WERI-Rb-1 (cell line): ENCODE measurements around the gene AMBRA1.

ENCODE experiments used
- DNase-seq: peaks from one replicate; pipeline ENCODE4 v3.0.0-alpha.2; 2020
- H3K27ac ChIP-seq: fragments of 250-450 bp; sonication (Bioruptor Pico); 2 replicates; pipeline ENCODE4 v1.5.1; 2020; ENCODE audit warnings: mild to moderate bottlenecking, moderate library complexity
- H3K27me3 ChIP-seq: fragments of 250-450 bp; sonication (Bioruptor Pico); 2 replicates; pipeline ENCODE4 v1.5.1; 2021; ENCODE audit warnings: mild to moderate bottlenecking, low read depth, moderate library complexity; ENCODE audit not compliant: insufficient read depth, severe bottlenecking
- H3K36me3 ChIP-seq: fragments of 250-450 bp; sonication (Bioruptor Pico); 2 replicates; pipeline ENCODE4 v1.5.1; 2020; ENCODE audit warnings: mild to moderate bottlenecking, moderate library complexity
- H3K4me3 ChIP-seq: 2 replicates; pipeline ENCODE4 v1.5.1; 2011; ENCODE audit warnings: low read depth, mild to moderate bottlenecking, control low read depth, low read length
- H3K9me3 ChIP-seq: fragments of 250-450 bp; sonication (Bioruptor Pico); 2 replicates; pipeline ENCODE4 v1.5.1; 2021; ENCODE audit warnings: mild to moderate bottlenecking, moderate library complexity; ENCODE audit not compliant: severe bottlenecking
- CTCF ChIP-seq: IDR thresholded peaks from 2 replicates; pipeline ENCODE4 v1.5.1; 2011; ENCODE audit warnings: low read depth, mild to moderate bottlenecking, control low read depth, inconsistent platforms, low read length

AMBRA1 gene

GRCh38 chr11:46436113-46436512 is 157.7 kb downstream of the AMBRA1 start:
- Histone ChIP-seq H3K27me3 (no peaks in the 10 kb centered on the region), H3K9me3 (no peaks in the 10 kb centered on the region), H3K36me3 (peaks cover 22% of the 10 kb centered on the region), H3K4me3 (no peak overlapping the region), H3K27ac (peak overlapping the region; percentile 70)
- no peak for DNase-seq
- no peak for TF ChIP-seq CTCF

GRCh38 chr11:46435679-46436078 is 158.1 kb downstream of the AMBRA1 start:
- Histone ChIP-seq H3K27ac (peak overlapping the region; percentile 70), H3K9me3 (no peaks in the 10 kb centered on the region), H3K27me3 (no peaks in the 10 kb centered on the region), H3K4me3 (no peak overlapping the region), H3K36me3 (peaks cover 26% of the 10 kb centered on the region)
- no peak for TF ChIP-seq CTCF
- DNase-seq: no peak

- peaks cover 25% of the 10 kb centered on the region for H3K36me3 ChIP-seq
- H3K27ac ChIP-seq: no peak overlapping the region
- no peaks in the 10 kb centered on the region for H3K27me3 ChIP-seq
- TF ChIP-seq CTCF: no peak
- DNase-seq: no peak
- no peak overlapping the region for H3K4me3 ChIP-seq
- no peaks in the 10 kb centered on the region for H3K9me3 ChIP-seq
Measured at GRCh38 chr11:46431211-46431610, 162.6 kb downstream of the AMBRA1 start.

GRCh38 chr11:46429717-46430116 is 164.1 kb downstream of the AMBRA1 start:
- H3K27me3 ChIP-seq: no peaks in the 10 kb centered on the region

GRCh38 chr11:46427364-46427763 is 166.5 kb downstream of the AMBRA1 start:
- no peak for DNase-seq
- Histone ChIP-seq H3K27ac (no peak overlapping the region), H3K36me3 (peaks cover 18% of the 10 kb centered on the region), H3K27me3 (no peaks in the 10 kb centered on the region), H3K4me3 (no peak overlapping the region), H3K9me3 (no peaks in the 10 kb centered on the region)
- no peak for TF ChIP-seq CTCF

More at GRCh38 chr11:46429717-46430116, 164.1 kb downstream of the AMBRA1 start:
- Histone ChIP-seq H3K27ac (no peak overlapping the region), H3K9me3 (no peaks in the 10 kb centered on the region), H3K4me3 (no peak overlapping the region), H3K36me3 (peaks cover 25% of the 10 kb centered on the region)
- TF ChIP-seq CTCF: no peak
- DNase-seq: no peak

GRCh38 chr11:46426233-46426991 is 167.4 kb downstream of the AMBRA1 start:
- DNase-seq: no peak
- no peaks in the 10 kb centered on the region for H3K27me3 ChIP-seq
- no peak overlapping the region for H3K4me3 ChIP-seq
- peaks cover 22% of the 10 kb centered on the region for H3K36me3 ChIP-seq
- H3K27ac ChIP-seq: no peak overlapping the region
- no peaks in the 10 kb centered on the region for H3K9me3 ChIP-seq
- no peak for TF ChIP-seq CTCF
